SK-N-SH (cell line): ENCODE measurements around the gene RAD51B. TPM values are rescaled to one million over a fixed set of nuclear protein-coding genes. Genes with fewer than 3 reads are reported as not detected.

Source experiments
- CTCF ChIA-PET: fragments of 300-600, 350-600 bp; formaldehyde crosslinking; extraction: SDS; loops from one replicate; lab custom pipeline; 2021; lab: Yijun Ruan, JAX
- POLR2A ChIA-PET: fragments of 350-600 bp; sonication (Branson Sonifier 250); formaldehyde crosslinking; extraction: SDS; loops from one replicate; lab custom pipeline; 2020; ENCODE audit warnings: antibody characterized with exemption, inconsistent platforms; lab: Yijun Ruan, JAX
- DNase-seq: peaks from one replicate; pipeline ENCODE4 v3.0.0; 2012
- H2AFZ ChIP-seq: fragments of 200-600 bp; sonication (generic); 2 replicates; pipeline ENCODE4 v1.8.1; 2016; ENCODE audit warnings: antibody characterized with exemption, mild to moderate bottlenecking, low read depth
- H3F3A ChIP-seq: fragments of 200-600 bp; sonication (generic); replicated peaks from 2 replicates; pipeline ENCODE3; 2016; ENCODE audit warnings: antibody characterized with exemption, mild to moderate bottlenecking; ENCODE audit not compliant: insufficient read depth
- H3K27ac ChIP-seq, 2 experiments: fragments of 200-500 bp in 1 of 2; fragments of 200-600 bp in 1 of 2; sonication (Bioruptor generic) in 1 of 2; sonication (generic), shearing (Covaris generic) in 1 of 2; 2 replicates each; pipeline versions ENCODE4 v1.5.1 to v1.6.1; 2014 to 2016; ENCODE audit warnings: low read depth in 2 of 2, inconsistent platforms in 1 of 2, low read length in 1 of 2, mild to moderate bottlenecking in 1 of 2, mixed read lengths in 1 of 2
- H3K27me3 ChIP-seq: fragments of 200-600 bp; sonication (generic), shearing (Covaris generic); 2 replicates; pipeline ENCODE4 v1.6.1; 2016; ENCODE audit warnings: mixed run types; ENCODE audit not compliant: insufficient read depth
- H3K36me3 ChIP-seq, 2 experiments: fragments of 200-500 bp in 1 of 2; fragments of 200-600 bp in 1 of 2; sonication (Bioruptor generic) in 1 of 2; sonication (generic) in 1 of 2; replicated peaks in 1 of 2; 2 replicates each; pipeline versions ENCODE3 to v1.5.1; 2014 to 2016; ENCODE audit warnings: low read length in 1 of 2, mild to moderate bottlenecking in 1 of 2; ENCODE audit not compliant: insufficient read depth in 2 of 2, control insufficient read depth in 1 of 2
- H3K4me1 ChIP-seq, 2 experiments: fragments of 200-500 bp in 1 of 2; fragments of 200-600 bp in 1 of 2; sonication (Bioruptor generic) in 1 of 2; sonication (generic), shearing (Covaris generic) in 1 of 2; 2 replicates each; pipeline versions ENCODE4 v1.5.1 to v1.6.1; 2014 to 2016; ENCODE audit warnings: low read depth in 1 of 2, low read length in 1 of 2, mixed run types in 1 of 2; ENCODE audit not compliant: insufficient read depth in 2 of 2, control insufficient read depth in 1 of 2
- H3K4me2 ChIP-seq: fragments of 200-600 bp; sonication (generic), shearing (Covaris generic); 2 replicates; pipeline ENCODE4 v1.6.1; 2017; ENCODE audit warnings: mixed run types
- H3K4me3 ChIP-seq, 2 experiments: fragments of 200-500 bp in 1 of 2; fragments of 200-600 bp in 1 of 2; sonication (Bioruptor generic) in 1 of 2; sonication (generic), shearing (Covaris generic) in 1 of 2; 2 replicates each; pipeline versions ENCODE4 v1.5.1 to v1.8.1; 2014 to 2016; ENCODE audit warnings: low read depth in 2 of 2, inconsistent platforms in 1 of 2, low read length in 1 of 2, mild to moderate bottlenecking in 1 of 2, mixed read lengths in 1 of 2, moderate library complexity in 1 of 2
- H3K79me2 ChIP-seq: fragments of 200-600 bp; sonication (generic); 2 replicates; pipeline ENCODE4 v1.8.1; 2017; ENCODE audit warnings: mild to moderate bottlenecking; ENCODE audit not compliant: insufficient read depth
- H3K9ac ChIP-seq: fragments of 200-600 bp; sonication (generic); 2 replicates; pipeline ENCODE4 v1.6.1; 2017; ENCODE audit warnings: mixed run types
- H3K9me2 ChIP-seq: fragments of 200-600 bp; sonication (generic); 2 replicates; pipeline ENCODE4 v1.6.1; 2017; ENCODE audit warnings: mixed run types
- H3K9me3 ChIP-seq: fragments of 200-600 bp; sonication (generic); 2 replicates; pipeline ENCODE4 v1.6.1; 2017; ENCODE audit warnings: mixed run types, mild to moderate bottlenecking, moderate library complexity
- H4K20me1 ChIP-seq: fragments of 200-600 bp; sonication (generic); 2 replicates; pipeline ENCODE4 v1.6.1; 2017; ENCODE audit warnings: mild to moderate bottlenecking, mixed run types; ENCODE audit not compliant: insufficient read depth
- ELF1 ChIP-seq: IDR thresholded peaks from 2 replicates; pipeline ENCODE4 v1.4.0; 2012
- EP300 ChIP-seq, 2 experiments: IDR thresholded peaks; 2 replicates each; pipeline versions ENCODE4 v1.4.0 to v1.6.1; 2012; ENCODE audit warnings: borderline replicate concordance in 1 of 2, low read depth in 1 of 2, low read length in 1 of 2
- FOSL2 ChIP-seq: IDR thresholded peaks from 2 replicates; pipeline ENCODE4 v1.4.0; 2012; ENCODE audit warnings: low read depth, mild to moderate bottlenecking, moderate library complexity, borderline replicate concordance
- FOXJ3 ChIP-seq: sonication (generic); formaldehyde crosslinking; IDR thresholded peaks from 2 replicates; pipeline ENCODE4 v1.5.1; 2020; ENCODE audit warnings: mild to moderate bottlenecking, missing genetic modification reagents
- GABPA ChIP-seq: IDR thresholded peaks from 2 replicates; pipeline ENCODE4 v1.4.0; 2012; ENCODE audit warnings: low read depth, mild to moderate bottlenecking
- MXI1 ChIP-seq: IDR thresholded peaks from 2 replicates; pipeline ENCODE4 v1.6.1; 2012; ENCODE audit warnings: mild to moderate bottlenecking, low read depth, low read length, improper control_type of control experiment
- NFIC ChIP-seq: IDR thresholded peaks from 2 replicates; pipeline ENCODE4 v1.4.0; 2012; ENCODE audit warnings: borderline replicate concordance
- RCOR1 ChIP-seq: fragments of 150-350 bp; IDR thresholded peaks from 2 replicates; pipeline ENCODE4 v1.6.1; 2017; ENCODE audit warnings: antibody characterized with exemption, low read length
- RFX5 ChIP-seq: IDR thresholded peaks from 2 replicates; pipeline ENCODE4 v1.6.1; 2012; ENCODE audit warnings: mild to moderate bottlenecking, improper control_type of control experiment, low read length
- SIN3A ChIP-seq: IDR thresholded peaks from 2 replicates; pipeline ENCODE4 v1.6.1; 2012; ENCODE audit warnings: low read depth, mild to moderate bottlenecking, low read length, moderate library complexity, borderline replicate concordance
- SMC3 ChIP-seq: IDR thresholded peaks from 2 replicates; pipeline ENCODE4 v1.6.1; 2012; ENCODE audit warnings: low read depth, low read length, improper control_type of control experiment
- TEAD4 ChIP-seq: IDR thresholded peaks from 2 replicates; pipeline ENCODE4 v1.4.0; 2012; ENCODE audit warnings: mild to moderate bottlenecking, borderline replicate concordance; ENCODE audit not compliant: insufficient read depth
- YY1 ChIP-seq: IDR thresholded peaks from 2 replicates; pipeline ENCODE4 v1.4.0; 2012; ENCODE audit warnings: low read depth, mild to moderate bottlenecking
- WGBS: methylation state at CpG from one replicate; pipeline ENCODE4 v1.1.6; 2017; ENCODE audit warnings: low lambda C conversion rate; 5-methylcytosine and 5-hydroxymethylcytosine counted together
- polyA plus RNA-seq, 3 experiments: library from polyadenylated mRNA; depleted of rRNA; stranded (reverse); fragments of >200 nt; gene quantifications; 2 replicates each; pipeline ENCODE4 v1.2.3, GENCODE V29; 2012
- TF ChIP-seq, protein P1 (sequence below): IDR thresholded peaks from 2 replicates; pipeline ENCODE4 v1.4.0; 2012; ENCODE audit warnings: low read depth
- TF ChIP-seq, protein P2 (sequence below): IDR thresholded peaks from 2 replicates; pipeline ENCODE4 v1.4.0; 2012; ENCODE audit warnings: low read depth, borderline replicate concordance
- TF ChIP-seq, protein P3 (sequence below): IDR thresholded peaks from 2 replicates; pipeline ENCODE4 v1.4.0; 2012; ENCODE audit warnings: low read depth, borderline replicate concordance
- TF ChIP-seq, protein P4 (sequence below): IDR thresholded peaks from 2 replicates; pipeline ENCODE4 v1.6.1; 2012; ENCODE audit warnings: mild to moderate bottlenecking, low read depth, low read length, moderate library complexity
- TF ChIP-seq, protein P5 (sequence below): IDR thresholded peaks from 2 replicates; pipeline ENCODE4; 2012
- TF ChIP-seq, protein P6 (sequence below): fragments of 200-600 bp; sonication (generic); IDR thresholded peaks from 2 replicates; pipeline ENCODE4 v1.6.1; 2017; ENCODE audit warnings: antibody characterized with exemption, mild to moderate bottlenecking, moderate library complexity
- TF ChIP-seq, protein P7 (sequence below): fragments of 150-350 bp; IDR thresholded peaks from 2 replicates; pipeline ENCODE4 v1.6.1; 2017; ENCODE audit warnings: antibody characterized with exemption, low read length, low read depth, borderline replicate concordance

RAD51B gene
- polyA plus RNA-seq, 1 of the 3 experiments (the other 2 are of a cell fraction), result 6.0 TPM

DNA sequence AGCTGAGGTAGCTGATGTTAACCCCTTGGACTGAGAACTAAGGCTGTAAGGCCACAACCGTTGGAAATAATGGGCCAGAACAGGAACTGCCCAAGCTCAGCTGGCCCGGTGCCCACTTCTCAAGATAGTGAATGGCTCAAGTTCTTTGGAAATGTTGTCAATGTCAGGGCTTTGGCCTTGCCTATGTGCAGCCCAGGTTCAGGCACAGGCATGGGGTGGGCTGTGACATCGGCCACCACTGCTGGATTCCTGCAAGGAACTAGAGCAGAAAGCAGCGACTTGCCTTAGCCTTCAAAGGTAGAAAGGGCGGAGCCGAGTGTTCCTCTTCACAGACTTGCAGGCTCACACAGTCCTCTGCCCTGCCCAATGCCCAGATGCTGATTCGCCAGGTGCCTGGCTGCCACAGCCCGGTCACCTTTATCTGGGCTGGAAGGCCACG, 682.1 kb downstream of the RAD51B start (continued):
- no peak for TF ChIP-seq YY1
- TF ChIP-seq, all 33 proteins: peak for 0

DNA sequence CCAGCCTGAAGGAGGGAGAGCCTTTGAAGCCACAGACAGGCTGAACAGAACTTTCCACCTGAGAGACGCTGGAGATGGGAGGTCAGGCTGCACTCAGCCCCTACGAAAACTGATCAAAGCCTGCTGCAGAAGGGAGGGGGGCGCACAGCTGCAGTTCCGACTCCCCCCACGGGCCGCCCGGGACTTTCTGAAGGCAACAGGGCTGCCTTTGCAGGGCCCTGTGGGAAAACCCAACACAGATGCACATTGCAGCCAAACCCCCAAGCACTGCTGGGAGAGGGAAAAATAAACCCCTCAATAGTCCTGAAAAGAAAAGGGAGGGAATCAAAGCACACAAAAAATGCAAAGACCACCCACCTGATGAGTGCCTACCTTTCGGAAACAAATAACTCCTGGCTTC, 682.7 kb downstream of the RAD51B start:
- Histone ChIP-seq H3K9me2 (no peaks in the 10 kb centered on the region), H3K4me1 (peaks cover 0 to 7% of the 10 kb centered on the region in 2 experiments; a peak in 3 of 4 replicates), H3K36me3 (no peaks in the 10 kb centered on the region), H3K79me2 (no peaks in the 10 kb centered on the region), H3K4me3 (no peak overlapping the region), H3K27me3 (no peaks in the 10 kb centered on the region), H3K9me3 (no peaks in the 10 kb centered on the region), H3K27ac (no peak overlapping the region), H3F3A (peaks cover 9% of the 10 kb centered on the region), H3K9ac (no peak overlapping the region), H2AFZ (no peak overlapping the region), H4K20me1 (no peaks in the 10 kb centered on the region), H3K4me2 (no peak overlapping the region)
- ChIA-PET CTCF (no interaction called here), POLR2A (no interaction called here)
- DNase-seq, result no peak
- WGBS, result 99% methylated on average over 8 of the region's 8 CpGs
- TF ChIP-seq YY1, result no peak
- no peak for TF ChIP-seq ELF1
- TF ChIP-seq, protein P1, sequence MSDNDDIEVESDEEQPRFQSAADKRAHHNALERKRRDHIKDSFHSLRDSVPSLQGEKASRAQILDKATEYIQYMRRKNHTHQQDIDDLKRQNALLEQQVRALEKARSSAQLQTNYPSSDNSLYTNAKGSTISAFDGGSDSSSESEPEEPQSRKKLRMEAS, result no peak
- TF ChIP-seq EP300 (IDR thresholded peaks at IDR 0.05; ENCODE audit: borderline replicate concordance in 1 of 2, low read depth in 1 of 2, low read length in 1 of 2), result no peak
- TF ChIP-seq, protein P2, sequence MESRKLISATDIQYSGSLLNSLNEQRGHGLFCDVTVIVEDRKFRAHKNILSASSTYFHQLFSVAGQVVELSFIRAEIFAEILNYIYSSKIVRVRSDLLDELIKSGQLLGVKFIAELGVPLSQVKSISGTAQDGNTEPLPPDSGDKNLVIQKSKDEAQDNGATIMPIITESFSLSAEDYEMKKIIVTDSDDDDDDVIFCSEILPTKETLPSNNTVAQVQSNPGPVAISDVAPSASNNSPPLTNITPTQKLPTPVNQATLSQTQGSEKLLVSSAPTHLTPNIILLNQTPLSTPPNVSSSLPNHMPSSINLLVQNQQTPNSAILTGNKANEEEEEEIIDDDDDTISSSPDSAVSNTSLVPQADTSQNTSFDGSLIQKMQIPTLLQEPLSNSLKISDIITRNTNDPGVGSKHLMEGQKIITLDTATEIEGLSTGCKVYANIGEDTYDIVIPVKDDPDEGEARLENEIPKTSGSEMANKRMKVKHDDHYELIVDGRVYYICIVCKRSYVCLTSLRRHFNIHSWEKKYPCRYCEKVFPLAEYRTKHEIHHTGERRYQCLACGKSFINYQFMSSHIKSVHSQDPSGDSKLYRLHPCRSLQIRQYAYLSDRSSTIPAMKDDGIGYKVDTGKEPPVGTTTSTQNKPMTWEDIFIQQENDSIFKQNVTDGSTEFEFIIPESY, result no peak
- TF ChIP-seq FOSL2, result no peak
- no peak for TF ChIP-seq GABPA
- TF ChIP-seq, protein P3, sequence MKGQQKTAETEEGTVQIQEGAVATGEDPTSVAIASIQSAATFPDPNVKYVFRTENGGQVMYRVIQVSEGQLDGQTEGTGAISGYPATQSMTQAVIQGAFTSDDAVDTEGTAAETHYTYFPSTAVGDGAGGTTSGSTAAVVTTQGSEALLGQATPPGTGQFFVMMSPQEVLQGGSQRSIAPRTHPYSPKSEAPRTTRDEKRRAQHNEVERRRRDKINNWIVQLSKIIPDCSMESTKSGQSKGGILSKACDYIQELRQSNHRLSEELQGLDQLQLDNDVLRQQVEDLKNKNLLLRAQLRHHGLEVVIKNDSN, result no peak
- TF ChIP-seq, protein P4, sequence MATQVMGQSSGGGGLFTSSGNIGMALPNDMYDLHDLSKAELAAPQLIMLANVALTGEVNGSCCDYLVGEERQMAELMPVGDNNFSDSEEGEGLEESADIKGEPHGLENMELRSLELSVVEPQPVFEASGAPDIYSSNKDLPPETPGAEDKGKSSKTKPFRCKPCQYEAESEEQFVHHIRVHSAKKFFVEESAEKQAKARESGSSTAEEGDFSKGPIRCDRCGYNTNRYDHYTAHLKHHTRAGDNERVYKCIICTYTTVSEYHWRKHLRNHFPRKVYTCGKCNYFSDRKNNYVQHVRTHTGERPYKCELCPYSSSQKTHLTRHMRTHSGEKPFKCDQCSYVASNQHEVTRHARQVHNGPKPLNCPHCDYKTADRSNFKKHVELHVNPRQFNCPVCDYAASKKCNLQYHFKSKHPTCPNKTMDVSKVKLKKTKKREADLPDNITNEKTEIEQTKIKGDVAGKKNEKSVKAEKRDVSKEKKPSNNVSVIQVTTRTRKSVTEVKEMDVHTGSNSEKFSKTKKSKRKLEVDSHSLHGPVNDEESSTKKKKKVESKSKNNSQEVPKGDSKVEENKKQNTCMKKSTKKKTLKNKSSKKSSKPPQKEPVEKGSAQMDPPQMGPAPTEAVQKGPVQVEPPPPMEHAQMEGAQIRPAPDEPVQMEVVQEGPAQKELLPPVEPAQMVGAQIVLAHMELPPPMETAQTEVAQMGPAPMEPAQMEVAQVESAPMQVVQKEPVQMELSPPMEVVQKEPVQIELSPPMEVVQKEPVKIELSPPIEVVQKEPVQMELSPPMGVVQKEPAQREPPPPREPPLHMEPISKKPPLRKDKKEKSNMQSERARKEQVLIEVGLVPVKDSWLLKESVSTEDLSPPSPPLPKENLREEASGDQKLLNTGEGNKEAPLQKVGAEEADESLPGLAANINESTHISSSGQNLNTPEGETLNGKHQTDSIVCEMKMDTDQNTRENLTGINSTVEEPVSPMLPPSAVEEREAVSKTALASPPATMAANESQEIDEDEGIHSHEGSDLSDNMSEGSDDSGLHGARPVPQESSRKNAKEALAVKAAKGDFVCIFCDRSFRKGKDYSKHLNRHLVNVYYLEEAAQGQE, result no peak
- no peak for TF ChIP-seq RFX5
- no peak for TF ChIP-seq TEAD4
- TF ChIP-seq FOXJ3 (CRISPR knock-in tag), result no peak
- TF ChIP-seq SIN3A, result no peak
- TF ChIP-seq, protein P5, sequence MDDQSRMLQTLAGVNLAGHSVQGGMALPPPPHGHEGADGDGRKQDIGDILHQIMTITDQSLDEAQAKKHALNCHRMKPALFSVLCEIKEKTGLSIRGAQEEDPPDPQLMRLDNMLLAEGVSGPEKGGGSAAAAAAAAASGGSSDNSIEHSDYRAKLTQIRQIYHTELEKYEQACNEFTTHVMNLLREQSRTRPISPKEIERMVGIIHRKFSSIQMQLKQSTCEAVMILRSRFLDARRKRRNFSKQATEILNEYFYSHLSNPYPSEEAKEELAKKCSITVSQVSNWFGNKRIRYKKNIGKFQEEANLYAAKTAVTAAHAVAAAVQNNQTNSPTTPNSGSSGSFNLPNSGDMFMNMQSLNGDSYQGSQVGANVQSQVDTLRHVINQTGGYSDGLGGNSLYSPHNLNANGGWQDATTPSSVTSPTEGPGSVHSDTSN, result no peak
- no peak for TF ChIP-seq MXI1
- TF ChIP-seq NFIC, result no peak
- no peak for TF ChIP-seq RCOR1
- TF ChIP-seq SMC3, result no peak
- TF ChIP-seq, protein P6, sequence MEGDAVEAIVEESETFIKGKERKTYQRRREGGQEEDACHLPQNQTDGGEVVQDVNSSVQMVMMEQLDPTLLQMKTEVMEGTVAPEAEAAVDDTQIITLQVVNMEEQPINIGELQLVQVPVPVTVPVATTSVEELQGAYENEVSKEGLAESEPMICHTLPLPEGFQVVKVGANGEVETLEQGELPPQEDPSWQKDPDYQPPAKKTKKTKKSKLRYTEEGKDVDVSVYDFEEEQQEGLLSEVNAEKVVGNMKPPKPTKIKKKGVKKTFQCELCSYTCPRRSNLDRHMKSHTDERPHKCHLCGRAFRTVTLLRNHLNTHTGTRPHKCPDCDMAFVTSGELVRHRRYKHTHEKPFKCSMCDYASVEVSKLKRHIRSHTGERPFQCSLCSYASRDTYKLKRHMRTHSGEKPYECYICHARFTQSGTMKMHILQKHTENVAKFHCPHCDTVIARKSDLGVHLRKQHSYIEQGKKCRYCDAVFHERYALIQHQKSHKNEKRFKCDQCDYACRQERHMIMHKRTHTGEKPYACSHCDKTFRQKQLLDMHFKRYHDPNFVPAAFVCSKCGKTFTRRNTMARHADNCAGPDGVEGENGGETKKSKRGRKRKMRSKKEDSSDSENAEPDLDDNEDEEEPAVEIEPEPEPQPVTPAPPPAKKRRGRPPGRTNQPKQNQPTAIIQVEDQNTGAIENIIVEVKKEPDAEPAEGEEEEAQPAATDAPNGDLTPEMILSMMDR, result no peak
- TF ChIP-seq, protein P7, sequence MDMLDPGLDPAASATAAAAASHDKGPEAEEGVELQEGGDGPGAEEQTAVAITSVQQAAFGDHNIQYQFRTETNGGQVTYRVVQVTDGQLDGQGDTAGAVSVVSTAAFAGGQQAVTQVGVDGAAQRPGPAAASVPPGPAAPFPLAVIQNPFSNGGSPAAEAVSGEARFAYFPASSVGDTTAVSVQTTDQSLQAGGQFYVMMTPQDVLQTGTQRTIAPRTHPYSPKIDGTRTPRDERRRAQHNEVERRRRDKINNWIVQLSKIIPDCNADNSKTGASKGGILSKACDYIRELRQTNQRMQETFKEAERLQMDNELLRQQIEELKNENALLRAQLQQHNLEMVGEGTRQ, result no peak
